OCI-LY3 (cell line): ENCODE results near the gene EIPR1.

Source experiments
- EZH2phosphoT487 ChIP-seq: fragments of 200-600 bp; shearing (Covaris generic); IDR thresholded peaks from 2 replicates; pipeline ENCODE4 v1.6.1; 2018; ENCODE audit warnings: antibody characterized with exemption, mixed run types, low read depth
- TF ChIP-seq, protein P1 (sequence below): fragments of 200-600, 300-600 bp; sonication (generic); IDR thresholded peaks from 2 replicates; pipeline ENCODE4 v1.5.1; 2014; ENCODE audit warnings: antibody characterized with exemption, low read length, low read depth

DNA sequence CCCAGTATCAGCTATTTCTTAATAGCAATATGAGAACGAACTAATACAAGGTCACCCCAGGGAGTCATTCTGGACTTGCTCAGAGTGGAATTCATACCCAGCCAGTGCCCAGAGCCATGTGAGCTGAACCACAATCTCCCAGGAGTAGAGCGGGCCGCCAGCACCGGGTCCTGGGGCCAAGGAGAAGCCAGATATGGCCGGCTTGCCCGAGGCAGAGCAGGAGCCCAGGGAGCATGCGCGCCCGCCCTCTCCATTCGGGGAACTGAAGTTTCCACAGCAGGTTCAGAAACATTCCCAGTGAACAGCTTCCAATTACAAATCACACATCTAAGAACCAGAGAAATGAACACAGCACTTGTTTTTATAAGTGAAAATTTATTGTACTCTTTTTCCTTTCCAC lies 37.5 kb downstream of the EIPR1 start:
- TF ChIP-seq, protein P1, sequence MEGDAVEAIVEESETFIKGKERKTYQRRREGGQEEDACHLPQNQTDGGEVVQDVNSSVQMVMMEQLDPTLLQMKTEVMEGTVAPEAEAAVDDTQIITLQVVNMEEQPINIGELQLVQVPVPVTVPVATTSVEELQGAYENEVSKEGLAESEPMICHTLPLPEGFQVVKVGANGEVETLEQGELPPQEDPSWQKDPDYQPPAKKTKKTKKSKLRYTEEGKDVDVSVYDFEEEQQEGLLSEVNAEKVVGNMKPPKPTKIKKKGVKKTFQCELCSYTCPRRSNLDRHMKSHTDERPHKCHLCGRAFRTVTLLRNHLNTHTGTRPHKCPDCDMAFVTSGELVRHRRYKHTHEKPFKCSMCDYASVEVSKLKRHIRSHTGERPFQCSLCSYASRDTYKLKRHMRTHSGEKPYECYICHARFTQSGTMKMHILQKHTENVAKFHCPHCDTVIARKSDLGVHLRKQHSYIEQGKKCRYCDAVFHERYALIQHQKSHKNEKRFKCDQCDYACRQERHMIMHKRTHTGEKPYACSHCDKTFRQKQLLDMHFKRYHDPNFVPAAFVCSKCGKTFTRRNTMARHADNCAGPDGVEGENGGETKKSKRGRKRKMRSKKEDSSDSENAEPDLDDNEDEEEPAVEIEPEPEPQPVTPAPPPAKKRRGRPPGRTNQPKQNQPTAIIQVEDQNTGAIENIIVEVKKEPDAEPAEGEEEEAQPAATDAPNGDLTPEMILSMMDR = no peak
- no peak for TF ChIP-seq EZH2phosphoT487
